PC-3 (cell line): Measurements from ENCODE around the gene TCHH. TPM values are rescaled to one million over a fixed set of nuclear protein-coding genes. Genes with fewer than 3 reads are reported as not detected.

Experiments
- ATAC-seq: fragments of 200-7000 bp; cut with Tn5 transposase; 2 replicates; pipeline ENCODE4 v1.9.1; 2020; ENCODE audit warnings: mild to moderate bottlenecking, moderate library complexity
- BruUV-seq: library from RNA; stranded (reverse); fragments of 400-500 nt; replicated peaks from 2 replicates; lab custom pipeline; 2021; lab: Mats Ljungman, UMichigan
- CTCF ChIA-PET: fragments of 300-600 bp; sonication (Branson Sonifier 250); formaldehyde crosslinking; loops from one replicate; lab custom pipeline; 2022; ENCODE audit warnings: antibody characterized with exemption; lab: Charles Lee
- POLR2A ChIA-PET: fragments of 300-600 bp; sonication (Branson Sonifier 250); formaldehyde crosslinking; loops from one replicate; lab custom pipeline; 2022; ENCODE audit warnings: antibody characterized with exemption; ENCODE audit not compliant: unreplicated experiment; lab: Charles Lee
- DNase-seq: peaks from one replicate; pipeline ENCODE4 v3.0.0-alpha.2; 2015
- H2AFZ ChIP-seq: fragments of 300-600 bp; sonication (generic); 2 replicates; pipeline ENCODE4 v1.6.0; 2016; ENCODE audit warnings: antibody characterized with exemption, low read length
- H3F3A ChIP-seq: fragments of 300-600 bp; sonication (generic); one replicate; pipeline ENCODE4 v1.6.0; 2017; ENCODE audit warnings: antibody characterized with exemption, low read length, control low read depth, mild to moderate bottlenecking; ENCODE audit not compliant: unreplicated experiment
- H3K27ac ChIP-seq: fragments of 300-600 bp; sonication (generic); 2 replicates; pipeline ENCODE4 v1.5.1; 2016; ENCODE audit warnings: mild to moderate bottlenecking, low read length
- H3K27me3 ChIP-seq: fragments of 300-600 bp; sonication (generic); 2 replicates; pipeline ENCODE4 v1.6.1; 2016; ENCODE audit warnings: low read length, mixed read lengths
- H3K36me3 ChIP-seq: fragments of 300-600 bp; sonication (generic); 2 replicates; pipeline ENCODE4 v1.6.1; 2016; ENCODE audit warnings: low read depth, mixed run types, low read length, mixed read lengths
- H3K4me1 ChIP-seq: fragments of 300-600 bp; sonication (generic); 2 replicates; pipeline ENCODE4 v1.5.1; 2016; ENCODE audit warnings: low read length; ENCODE audit not compliant: insufficient read depth
- H3K4me2 ChIP-seq: fragments of 300-600 bp; sonication (generic); 2 replicates; pipeline ENCODE4 v1.6.0; 2016; ENCODE audit warnings: low read length
- H3K4me3 ChIP-seq: fragments of 300-600 bp; sonication (generic); 2 replicates; pipeline ENCODE4 v1.5.1; 2016; ENCODE audit warnings: mild to moderate bottlenecking, low read length, mixed read lengths
- H3K79me2 ChIP-seq: fragments of 300-600 bp; sonication (generic); 2 replicates; pipeline ENCODE4 v1.6.1; 2017; ENCODE audit warnings: low read length, mixed read lengths
- H3K9ac ChIP-seq: fragments of 300-600 bp; sonication (generic); 2 replicates; pipeline ENCODE4 v1.6.0; 2016; ENCODE audit warnings: mild to moderate bottlenecking, low read length
- H3K9me2 ChIP-seq: fragments of 300-600 bp; sonication (generic); replicated peaks from 2 replicates; pipeline ENCODE4 v1.6.1; 2016; ENCODE audit warnings: mixed run types, low read length, mixed read lengths
- H3K9me3 ChIP-seq: fragments of 300-600 bp; sonication (generic); 2 replicates; pipeline ENCODE4 v1.6.1; 2016; ENCODE audit warnings: low read length, mixed read lengths
- H4K20me1 ChIP-seq: fragments of 300-600 bp; sonication (generic); 2 replicates; pipeline ENCODE4 v1.6.1; 2016; ENCODE audit warnings: low read length, mixed read lengths
- CTCF ChIP-seq: fragments of 300-600 bp; sonication (generic); conservative IDR thresholded peaks from 2 replicates; pipeline ENCODE4 v1.5.1; 2017; ENCODE audit warnings: antibody characterized with exemption, low read depth, mild to moderate bottlenecking, low read length
- EZH2 ChIP-seq: fragments of 300-600 bp; sonication (generic); IDR thresholded peaks from one replicate; pipeline ENCODE4 v1.6.1; 2017; ENCODE audit warnings: antibody characterized with exemption, mild to moderate bottlenecking, low read length; ENCODE audit not compliant: unreplicated experiment
- EZH2phosphoT487 ChIP-seq: fragments of 300-600 bp; sonication (generic); IDR thresholded peaks from 2 replicates; pipeline ENCODE4 v1.6.1; 2018; ENCODE audit warnings: mild to moderate bottlenecking, antibody characterized with exemption, low read length, borderline replicate concordance
- intact Hi-C: fragments of 100-400 bp; cut with micrococcal nuclease; formaldehyde crosslinking; loops from 2 replicates; pipeline ENCODE4 v1.9.0; 2023
- total RNA-seq: library from RNA; depleted of rRNA; stranded (reverse); fragments of >200 nt; gene quantifications from 2 replicates; pipeline ENCODE4 v1.2.3, GENCODE V29; 2014

Gene TCHH
- total RNA-seq, 1 experiment from 2014 or later: not detected

GRCh38 chr1:152137215-152137614 is 22.0 kb upstream of the TCHH start:
- Histone ChIP-seq H3K9me3 (no peaks in the 10 kb centered on the region), H3K27me3 (peaks cover 42% of the 10 kb centered on the region; the same call in 1 of the 2 replicates), H3F3A (no peaks in the 10 kb centered on the region), H4K20me1 (no peaks in the 10 kb centered on the region), H3K4me1 (no peaks in the 10 kb centered on the region), H3K4me3 (no peak overlapping the region), H3K79me2 (no peaks in the 10 kb centered on the region), H3K36me3 (no peaks in the 10 kb centered on the region), H3K4me2 (no peak overlapping the region), H3K27ac (no peak overlapping the region), H2AFZ (no peak overlapping the region), H3K9me2 (no peaks in the 10 kb centered on the region), H3K9ac (no peak overlapping the region)
- intact Hi-C loops: no loop called here
- ATAC-seq: no peak
- ChIA-PET CTCF (no interaction called here), POLR2A (no interaction called here)
- no peak for DNase-seq
- TF ChIP-seq CTCF: no peak
- no peak for TF ChIP-seq EZH2phosphoT487
- no peak for TF ChIP-seq EZH2
- BruUV-seq: no TSS peak

GRCh38 chr1:152130186-152130585 is 14.9 kb upstream of the TCHH start:
- ChIA-PET CTCF (no interaction called here), POLR2A (no interaction called here)
- TF ChIP-seq EZH2 (no peak), EZH2phosphoT487 (no peak), CTCF (no peak)
- Histone ChIP-seq H3K9me2 (no peaks in the 10 kb centered on the region), H3K27me3 (peaks cover 54% of the 10 kb centered on the region), H3K4me2 (no peak overlapping the region), H2AFZ (no peak overlapping the region), H3K36me3 (no peaks in the 10 kb centered on the region), H3K9me3 (no peaks in the 10 kb centered on the region), H3K9ac (no peak overlapping the region), H3K4me1 (no peaks in the 10 kb centered on the region), H3F3A (no peaks in the 10 kb centered on the region), H3K4me3 (no peak overlapping the region), H3K79me2 (no peaks in the 10 kb centered on the region), H3K27ac (no peak overlapping the region), H4K20me1 (no peaks in the 10 kb centered on the region)
- DNase-seq (no peak), ATAC-seq (no peak)
- no TSS peak for BruUV-seq
- intact Hi-C loops: no loop called here

GRCh38 chr1:152127673-152128072 is 12.4 kb upstream of the TCHH start:
- BruUV-seq: no TSS peak
- Histone ChIP-seq H3K79me2 (no peaks in the 10 kb centered on the region), H3K4me2 (no peak overlapping the region), H3K9ac (no peak overlapping the region), H3K36me3 (no peaks in the 10 kb centered on the region), H3F3A (no peaks in the 10 kb centered on the region), H3K4me3 (no peak overlapping the region), H4K20me1 (no peaks in the 10 kb centered on the region), H3K27me3 (peaks cover 62% of the 10 kb centered on the region), H3K27ac (no peak overlapping the region), H3K4me1 (no peaks in the 10 kb centered on the region), H2AFZ (no peak overlapping the region), H3K9me3 (no peaks in the 10 kb centered on the region), H3K9me2 (no peaks in the 10 kb centered on the region)
- ChIA-PET CTCF (no interaction called here), POLR2A (no interaction called here)
- no peak for ATAC-seq
- no peak for DNase-seq
- TF ChIP-seq EZH2phosphoT487: no peak
- no peak for TF ChIP-seq EZH2
- no peak for TF ChIP-seq CTCF
- intact Hi-C loops: no loop called here
